Activated naive CD8-positive, alpha-beta T cell treated with anti-CD3 and anti-CD28 coated beads, Interleukin-2, amount 50 U/mL, for 24 hours (primary cell): ENCODE data around the gene SREBF1.

Source experiments
- ATAC-seq: fragments of 150-1000 bp; cut with Tn5 transposase; one replicate; pipeline ENCODE4 v1.10.0; 2021
- DNase-seq: peaks from one replicate; pipeline ENCODE4 v3.0.0; 2021
- H3K27ac Mint-ChIP-seq: one replicate; pipeline ENCODE4 v1.8.0; 2021; ENCODE audit warnings: mild to moderate bottlenecking, mixed read lengths
- H3K27me3 Mint-ChIP-seq: one replicate; pipeline ENCODE4 v1.8.0; 2021; ENCODE audit warnings: mixed read lengths
- H3K36me3 Mint-ChIP-seq: one replicate; pipeline ENCODE4 v1.8.0; 2021; ENCODE audit warnings: low read depth, mixed read lengths
- H3K4me1 Mint-ChIP-seq: one replicate; pipeline ENCODE4 v1.8.0; 2021; ENCODE audit warnings: mixed read lengths
- H3K4me3 Mint-ChIP-seq: one replicate; pipeline ENCODE4 v1.8.0; 2021; ENCODE audit warnings: mild to moderate bottlenecking, moderate library complexity, mixed read lengths
- H3K9me3 Mint-ChIP-seq: one replicate; pipeline ENCODE4 v1.8.0; 2021; ENCODE audit warnings: mixed read lengths

Gene SREBF1

DNA sequence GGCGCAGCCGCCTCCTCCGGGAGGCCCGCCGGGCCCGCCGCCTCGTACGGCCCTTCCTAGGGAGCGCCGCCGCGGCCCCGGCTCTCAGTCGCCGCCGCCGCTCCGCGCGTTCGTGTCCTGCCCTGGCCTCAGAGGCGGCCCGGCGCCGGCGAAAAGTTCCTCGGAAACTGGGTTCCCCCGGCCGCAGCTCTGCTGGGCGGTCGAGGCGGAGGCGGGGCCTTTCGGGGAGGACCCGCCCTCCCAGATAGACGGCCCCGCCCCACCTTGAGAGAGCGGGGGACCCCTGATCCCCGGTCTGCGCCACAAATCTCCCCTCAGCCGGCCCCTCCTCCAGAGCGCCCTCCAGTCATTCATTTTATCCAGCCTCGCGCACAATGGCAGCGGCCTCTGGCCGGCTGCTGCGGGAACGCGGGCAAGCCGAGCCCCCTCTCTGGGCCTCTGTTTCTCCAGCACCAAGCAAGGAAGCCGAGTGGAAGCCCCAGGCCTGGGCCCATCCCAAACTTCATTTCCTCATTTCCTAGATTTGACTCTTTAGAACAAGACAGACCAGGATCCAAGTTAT, at the start of gene SREBF1:
Gene SREBF1 (minus strand): TSS at position 169 of the 562 bp plus-strand sequence. CDS start 169 bp downstream, outside the sequence.
- DNase-seq, result peak; percentile 81
- peak; percentile 27 for ATAC-seq

DNA sequence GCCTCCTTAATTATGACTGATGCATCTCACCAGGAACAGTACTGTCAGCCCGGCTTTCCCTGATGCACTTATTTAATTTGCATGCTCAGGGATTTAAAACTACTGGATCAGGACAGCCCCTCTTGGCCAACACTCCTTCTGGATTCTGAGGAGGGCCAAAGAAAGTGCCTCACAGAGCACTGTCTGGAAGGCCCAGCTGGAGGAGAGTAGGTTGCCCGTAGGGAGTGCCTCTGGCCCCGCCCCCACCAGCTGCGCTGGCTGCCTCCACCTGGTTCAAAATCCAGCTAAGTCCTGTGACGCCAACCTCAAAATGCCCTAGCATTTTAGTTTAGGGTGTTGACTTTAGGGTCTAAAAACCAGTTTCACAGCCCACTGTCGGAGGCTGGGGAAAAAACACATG, 49.4 kb upstream of the SREBF1 start:
- Mint-ChIP-seq H3K4me3 (no peak overlapping the region), H3K4me1 (peaks cover 4% of the 10 kb centered on the region), H3K27me3 (no peaks in the 10 kb centered on the region), H3K9me3 (no peaks in the 10 kb centered on the region), H3K36me3 (no peaks in the 10 kb centered on the region), H3K27ac (no peak overlapping the region)
- ATAC-seq, result no peak
- DNase-seq, result no peak

More for the DNA sequence above, at the start of gene SREBF1:
- peak within 1 kb of the TSS; percentile 85 for H3K4me3 Mint-ChIP-seq
- peaks cover 72% of the 10 kb centered on the region for H3K4me1 Mint-ChIP-seq
- no peaks in the 10 kb centered on the region for H3K9me3 Mint-ChIP-seq
- no peaks in the 10 kb centered on the region for H3K27me3 Mint-ChIP-seq
- H3K27ac Mint-ChIP-seq, result peak within 1 kb of the TSS; percentile 85
- H3K36me3 Mint-ChIP-seq, result peaks cover 24% of the 10 kb centered on the region

DNA sequence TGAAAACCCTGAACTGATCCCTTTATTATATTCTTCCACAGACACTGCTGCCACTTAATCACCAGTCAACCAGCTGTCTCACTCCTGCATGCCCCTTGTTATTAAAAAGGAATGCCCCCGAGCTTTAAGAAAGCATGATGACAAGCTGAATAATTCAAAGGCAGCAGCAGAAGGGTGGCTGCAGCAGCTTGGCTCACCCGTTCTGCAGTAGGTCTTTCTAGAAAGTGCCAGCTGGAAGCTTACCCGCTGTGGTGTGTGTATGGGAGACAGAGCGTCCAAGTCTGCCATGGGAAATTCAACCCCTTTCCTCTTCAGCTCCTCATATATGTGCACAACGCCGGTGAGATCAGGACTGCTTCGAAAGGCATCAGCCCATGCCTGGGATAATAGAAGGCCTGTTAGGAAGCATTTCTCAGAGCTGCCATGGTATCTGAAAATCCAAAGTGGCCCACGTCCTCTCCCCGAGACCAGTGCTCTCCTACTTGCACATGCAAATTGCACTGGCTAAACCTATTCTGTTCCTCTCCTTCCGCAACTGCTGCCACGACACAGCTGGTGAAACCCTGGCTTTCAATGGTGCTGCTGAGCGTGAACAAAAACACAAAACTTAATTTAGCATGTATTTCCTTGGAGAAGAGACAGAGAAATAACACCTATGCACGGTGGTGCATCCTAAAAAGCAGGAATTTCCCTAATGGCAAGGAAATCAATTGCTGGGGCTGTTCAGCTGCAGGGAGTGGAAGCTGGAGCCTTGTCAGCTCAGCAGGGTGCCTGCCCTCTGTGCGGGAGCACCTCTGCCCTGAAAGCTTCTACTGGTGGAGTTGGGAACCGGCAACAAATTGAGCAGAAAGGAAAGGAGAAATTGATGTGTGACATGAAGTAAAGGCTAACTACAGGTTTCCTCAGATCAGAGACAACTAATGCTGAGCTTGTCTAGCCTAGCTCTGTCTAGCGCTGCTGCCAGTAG, 47.9 kb upstream of the SREBF1 start:
- DNase-seq (no peak), ATAC-seq (no peak)
- H3K27ac Mint-ChIP-seq, result no peak overlapping the region
- H3K36me3 Mint-ChIP-seq, result no peaks in the 10 kb centered on the region
- no peaks in the 10 kb centered on the region for H3K9me3 Mint-ChIP-seq
- H3K4me1 Mint-ChIP-seq, result peaks cover 2% of the 10 kb centered on the region
- no peak overlapping the region for H3K4me3 Mint-ChIP-seq
- H3K27me3 Mint-ChIP-seq, result no peaks in the 10 kb centered on the region

DNA sequence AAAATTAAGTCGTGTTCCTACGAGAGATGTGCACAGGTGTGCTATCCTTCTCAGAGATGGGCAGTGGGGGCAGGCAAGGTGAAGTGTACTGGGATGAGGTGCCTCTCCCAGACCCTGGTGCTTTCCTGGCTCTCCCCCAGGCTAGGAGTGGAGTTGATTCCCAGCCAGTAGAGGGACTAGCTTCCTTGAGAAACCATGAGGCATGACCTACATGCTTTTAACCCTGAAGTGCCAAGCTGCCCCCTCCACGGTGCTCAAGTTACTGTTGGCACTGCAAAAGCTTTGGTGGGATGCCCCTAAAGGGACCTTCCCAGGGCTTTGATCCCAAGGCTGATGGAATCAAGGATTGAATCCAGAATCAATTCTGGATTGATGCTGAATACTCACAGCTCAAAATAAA, 47.0 kb upstream of the SREBF1 start:
- DNase-seq (no peak), ATAC-seq (no peak)
- H3K4me3 Mint-ChIP-seq, result no peak overlapping the region
- no peaks in the 10 kb centered on the region for H3K27me3 Mint-ChIP-seq
- no peaks in the 10 kb centered on the region for H3K36me3 Mint-ChIP-seq
- no peak overlapping the region for H3K27ac Mint-ChIP-seq
- no peaks in the 10 kb centered on the region for H3K4me1 Mint-ChIP-seq
- no peaks in the 10 kb centered on the region for H3K9me3 Mint-ChIP-seq

DNA sequence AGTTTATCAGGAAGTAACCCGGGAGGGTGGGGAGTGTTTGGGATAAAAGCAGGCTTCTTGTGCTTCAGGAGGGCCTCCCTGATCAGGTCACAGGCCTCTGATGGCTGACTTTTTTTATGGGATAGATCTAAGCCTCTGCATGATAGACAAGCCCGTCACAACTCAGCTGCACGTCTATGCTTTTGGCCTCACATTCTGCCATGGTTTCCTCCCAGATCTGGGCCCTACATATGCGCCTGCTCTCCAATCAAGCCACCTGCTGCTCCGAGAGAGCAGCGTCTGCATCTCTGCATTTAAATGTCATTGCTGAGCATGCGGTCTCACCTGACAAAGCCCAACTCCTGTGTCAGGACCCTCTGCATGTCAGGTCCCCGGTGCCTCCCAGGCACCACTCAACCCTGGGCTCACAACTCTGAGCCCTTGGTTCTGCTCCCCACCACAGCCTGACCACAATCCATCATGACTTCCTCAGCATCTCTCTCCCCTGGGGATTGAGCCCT, 45.3 kb upstream of the SREBF1 start:
- H3K27ac Mint-ChIP-seq, result no peak overlapping the region
- no peaks in the 10 kb centered on the region for H3K9me3 Mint-ChIP-seq
- no peak for ATAC-seq
- H3K27me3 Mint-ChIP-seq, result no peaks in the 10 kb centered on the region
- H3K4me3 Mint-ChIP-seq, result no peak overlapping the region
- H3K4me1 Mint-ChIP-seq, result no peaks in the 10 kb centered on the region
- DNase-seq, result no peak
- no peaks in the 10 kb centered on the region for H3K36me3 Mint-ChIP-seq

DNA sequence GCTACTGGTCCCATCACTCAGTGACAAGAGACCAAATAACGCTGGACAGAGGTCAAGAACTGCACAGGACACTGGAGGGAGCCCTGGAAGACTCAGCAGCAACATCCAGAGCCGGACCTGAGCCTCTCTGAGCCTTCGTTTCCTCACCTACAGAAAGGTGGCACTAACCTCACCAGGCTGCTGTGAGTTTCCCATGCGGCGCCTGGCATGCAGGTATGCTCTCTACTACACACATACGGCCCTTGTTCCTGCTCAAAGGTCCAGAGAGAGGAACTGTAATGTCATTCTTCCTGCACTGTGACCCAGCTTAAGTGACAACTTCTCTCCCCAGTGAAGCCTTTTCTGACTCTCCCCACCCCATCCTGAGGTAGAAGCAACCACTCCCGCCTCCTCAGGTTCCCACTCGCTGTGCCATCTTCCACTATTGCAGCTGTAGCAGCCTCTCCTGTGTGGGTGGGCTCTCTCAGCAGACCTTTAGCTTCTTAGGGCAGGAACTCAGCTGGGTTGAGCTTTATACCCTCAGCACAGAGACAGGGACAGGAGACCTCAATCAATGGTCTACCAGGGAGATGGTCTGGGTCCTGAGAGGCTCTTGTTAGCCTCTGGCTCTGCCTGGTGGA, 43.9 kb upstream of the SREBF1 start:
- Mint-ChIP-seq H3K4me3 (no peak overlapping the region), H3K27ac (no peak overlapping the region), H3K27me3 (no peaks in the 10 kb centered on the region), H3K9me3 (no peaks in the 10 kb centered on the region), H3K4me1 (no peaks in the 10 kb centered on the region), H3K36me3 (no peaks in the 10 kb centered on the region)
- ATAC-seq, result no peak
- no peak for DNase-seq

DNA sequence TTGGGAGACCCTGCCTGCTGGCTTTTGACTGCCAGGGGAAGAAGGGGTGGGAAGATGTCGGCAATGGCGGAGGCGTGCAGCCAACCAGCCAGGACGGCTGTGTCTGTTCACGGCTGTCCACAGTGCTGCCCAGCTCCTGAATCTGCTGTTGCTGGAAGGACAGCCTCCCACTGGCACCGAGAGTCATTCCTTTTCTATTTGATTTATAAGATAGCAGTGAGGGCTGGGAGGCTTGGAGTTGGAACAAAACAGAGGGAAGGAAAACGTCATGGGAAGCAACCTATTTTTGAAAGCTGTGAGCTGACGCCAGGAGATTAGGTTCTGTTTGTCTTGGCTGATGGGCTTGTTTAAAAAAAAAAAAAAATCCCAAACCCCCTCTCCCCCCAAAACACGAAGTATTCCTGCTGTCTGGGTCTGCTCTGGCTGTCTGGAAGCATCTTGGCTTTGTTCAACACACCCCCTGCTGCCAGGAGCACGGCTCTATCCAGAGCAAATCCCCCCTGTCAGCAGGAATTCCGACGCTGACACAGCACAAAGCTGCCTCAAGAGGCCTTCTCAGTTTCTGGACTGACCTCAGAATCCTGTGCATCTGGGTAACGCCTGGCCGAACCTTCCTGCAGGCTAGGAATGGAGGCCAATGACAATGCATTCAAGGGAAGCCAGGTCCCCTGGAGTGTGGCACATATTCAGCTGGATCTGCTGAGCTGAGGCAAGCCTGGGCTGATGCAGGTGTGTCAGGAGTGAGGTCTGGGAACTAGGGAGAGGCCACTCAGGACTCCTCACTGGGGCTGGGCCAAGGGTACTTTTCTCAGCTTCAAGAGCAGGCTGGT, 41.0 kb upstream of the SREBF1 start:
- Mint-ChIP-seq H3K36me3 (no peaks in the 10 kb centered on the region), H3K4me1 (no peaks in the 10 kb centered on the region), H3K27ac (no peak overlapping the region), H3K9me3 (no peaks in the 10 kb centered on the region), H3K4me3 (no peak overlapping the region), H3K27me3 (no peaks in the 10 kb centered on the region)
- DNase-seq (no peak), ATAC-seq (no peak)

DNA sequence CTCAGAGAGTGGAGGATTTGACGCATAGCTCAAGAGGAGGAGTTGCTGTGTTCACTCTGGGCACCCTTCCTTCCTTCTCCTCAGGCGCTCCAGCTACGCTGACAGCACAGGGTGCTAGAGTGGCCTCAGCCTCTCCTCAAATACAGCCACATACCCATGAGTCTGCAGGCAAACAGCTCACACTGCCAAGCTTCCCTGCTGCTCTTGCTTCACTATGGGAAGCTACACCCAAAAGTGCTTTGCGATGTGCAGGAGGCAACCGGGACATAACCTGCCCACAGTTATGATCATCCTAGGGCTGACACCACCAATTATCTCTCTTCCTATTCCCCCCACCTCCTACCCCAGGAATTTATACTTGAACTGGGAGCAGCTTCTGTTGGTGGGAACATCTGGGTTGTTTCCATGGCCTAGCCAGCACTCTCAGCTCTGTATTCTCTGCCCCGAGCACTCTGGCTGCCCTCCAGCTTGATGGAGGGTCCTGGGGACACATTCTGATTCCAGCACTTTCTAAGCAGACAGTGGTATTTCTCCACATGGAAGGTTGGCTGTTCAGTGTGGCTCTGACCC, 40.3 kb upstream of the SREBF1 start:
- H3K36me3 Mint-ChIP-seq, result no peaks in the 10 kb centered on the region

DNA sequence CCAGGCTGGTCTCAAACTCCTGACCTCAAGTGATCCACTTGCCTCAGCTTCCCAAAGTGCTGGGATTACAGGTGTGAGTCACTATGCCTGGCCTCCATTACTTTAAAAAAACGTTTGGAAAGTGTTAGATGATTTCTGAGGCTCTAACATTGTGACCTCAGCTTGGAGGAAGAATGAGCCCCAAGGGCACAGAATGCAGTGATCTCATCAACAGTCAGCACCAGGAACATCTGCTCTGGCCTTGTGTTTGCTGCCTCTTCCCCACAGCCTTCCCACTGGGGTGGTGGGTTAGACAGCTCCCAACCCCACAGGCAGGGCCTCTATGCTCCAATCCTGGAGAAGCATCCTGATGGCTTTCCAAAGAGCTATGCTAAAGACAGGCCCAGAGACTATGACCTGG, 37.7 kb upstream of the SREBF1 start:
- ATAC-seq (no peak), DNase-seq (no peak)
- Mint-ChIP-seq H3K27me3 (no peaks in the 10 kb centered on the region), H3K36me3 (no peaks in the 10 kb centered on the region), H3K4me3 (no peak overlapping the region), H3K9me3 (no peaks in the 10 kb centered on the region), H3K4me1 (no peaks in the 10 kb centered on the region), H3K27ac (no peak overlapping the region)

More for the DNA sequence above, 40.3 kb upstream of the SREBF1 start:
- no peaks in the 10 kb centered on the region for H3K27me3 Mint-ChIP-seq
- H3K4me1 Mint-ChIP-seq, result no peaks in the 10 kb centered on the region
- no peak overlapping the region for H3K27ac Mint-ChIP-seq
- H3K9me3 Mint-ChIP-seq, result no peaks in the 10 kb centered on the region
- DNase-seq, result no peak
- H3K4me3 Mint-ChIP-seq, result no peak overlapping the region
- ATAC-seq, result no peak

DNA sequence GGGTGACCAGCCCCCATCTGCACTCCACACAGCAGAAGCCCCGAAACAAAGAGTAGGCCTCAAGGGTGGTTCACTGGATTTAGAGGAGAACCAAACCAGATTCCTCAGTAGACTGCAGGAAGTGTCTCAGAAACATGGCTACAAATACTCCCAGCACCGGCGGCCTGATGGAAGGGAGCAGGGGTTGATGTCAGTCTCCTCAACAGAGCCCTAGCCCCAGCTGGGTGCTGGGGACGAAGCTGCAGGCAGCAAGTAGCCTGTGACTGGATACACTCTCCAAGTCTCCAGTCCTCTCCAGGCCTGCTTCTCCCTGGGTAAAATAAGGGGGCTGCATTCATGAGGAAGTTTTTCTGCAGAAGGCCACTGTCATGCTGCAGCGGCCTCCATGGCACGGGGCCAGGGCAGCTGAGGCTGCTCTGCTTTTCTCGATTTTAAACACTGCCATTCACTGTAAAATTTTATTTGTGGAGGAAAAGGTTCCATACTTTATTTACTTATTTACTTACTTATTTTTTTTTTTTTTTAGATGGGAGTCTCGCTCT, 36.7 kb upstream of the SREBF1 start:
- no peak for DNase-seq
- Mint-ChIP-seq H3K27ac (no peak overlapping the region), H3K4me1 (no peaks in the 10 kb centered on the region), H3K4me3 (no peak overlapping the region), H3K36me3 (no peaks in the 10 kb centered on the region), H3K27me3 (no peaks in the 10 kb centered on the region), H3K9me3 (no peaks in the 10 kb centered on the region)
- ATAC-seq, result no peak

DNA sequence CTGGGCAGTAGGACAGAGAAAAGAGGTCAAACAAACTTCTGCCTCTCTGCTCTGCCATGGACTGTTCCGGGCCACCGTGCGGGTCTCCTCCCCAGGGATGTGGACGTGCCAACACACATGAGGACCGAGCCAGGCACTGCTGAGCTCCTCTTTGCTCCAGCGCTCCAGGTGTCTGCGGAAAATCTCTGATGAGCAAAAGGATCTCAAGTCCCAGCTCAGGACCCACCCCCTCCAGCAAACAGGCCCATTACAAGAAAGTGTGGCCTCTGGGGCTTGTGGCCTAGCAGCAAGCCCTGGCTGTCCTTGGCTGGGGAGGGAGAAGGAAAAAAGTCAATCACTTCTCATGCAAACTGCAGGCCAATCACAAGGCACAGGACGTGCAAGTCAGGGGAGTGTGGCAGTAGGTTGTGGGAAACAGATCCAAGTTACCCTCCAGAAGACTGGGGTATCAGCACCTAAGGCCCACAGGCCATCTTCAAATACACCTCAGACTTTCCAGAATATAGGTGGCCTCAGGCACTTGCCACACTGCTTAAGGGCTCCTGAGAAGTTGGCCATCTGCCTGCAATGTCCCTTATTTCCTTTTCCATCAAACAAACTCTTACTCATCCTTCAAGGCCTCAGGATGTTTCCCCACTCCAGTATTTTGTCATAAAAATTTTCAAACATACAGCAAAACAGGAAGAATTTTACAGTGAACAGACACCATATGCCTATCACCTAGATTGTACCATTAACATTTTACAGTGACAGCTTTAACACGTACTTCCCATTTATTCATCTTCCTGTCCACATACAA, 36.0 kb upstream of the SREBF1 start:
- Mint-ChIP-seq H3K27ac (no peak overlapping the region), H3K27me3 (no peaks in the 10 kb centered on the region), H3K4me3 (no peak overlapping the region), H3K4me1 (no peaks in the 10 kb centered on the region), H3K36me3 (no peaks in the 10 kb centered on the region), H3K9me3 (no peaks in the 10 kb centered on the region)
- ATAC-seq, result no peak
- DNase-seq, result no peak

DNA sequence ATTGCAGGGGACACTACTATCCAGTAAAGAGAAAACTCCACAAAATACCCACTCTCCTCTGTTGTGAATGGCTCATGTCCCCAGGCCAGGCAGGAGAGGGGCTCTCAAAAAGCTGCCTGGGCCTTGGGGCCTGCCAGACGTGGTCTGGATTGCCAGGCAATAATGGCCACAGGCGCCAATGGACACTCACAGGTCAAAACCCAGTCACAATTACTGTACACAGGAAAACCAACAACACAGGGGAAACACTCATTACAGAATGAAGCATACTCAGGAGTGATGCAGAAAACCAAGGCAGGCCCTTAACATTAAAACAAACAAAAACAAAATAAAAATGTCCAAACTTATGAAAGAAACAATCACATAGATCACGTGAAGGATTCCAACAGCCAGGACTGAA, 35.1 kb upstream of the SREBF1 start:
- H3K36me3 Mint-ChIP-seq, result no peaks in the 10 kb centered on the region
- no peak for ATAC-seq

DNA sequence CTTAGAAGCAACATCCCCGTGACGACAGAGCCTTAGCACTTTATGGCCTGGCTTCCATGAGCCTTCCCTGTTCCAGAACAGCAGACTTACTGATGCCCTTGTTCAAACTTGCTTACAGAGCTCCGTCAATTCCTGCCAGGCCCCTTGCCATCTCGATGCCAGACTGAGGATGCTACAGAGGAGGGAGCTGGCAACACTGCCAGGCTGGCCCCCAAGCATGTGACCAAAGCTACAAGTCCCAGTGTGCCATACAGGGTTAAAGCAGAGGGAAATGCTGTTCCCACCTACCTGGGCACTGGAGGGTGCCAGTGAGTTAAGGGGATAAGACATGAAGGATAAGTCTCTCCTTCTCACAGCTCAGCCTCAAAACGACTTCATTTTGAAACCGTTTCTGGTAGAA, 33.5 kb upstream of the SREBF1 start:
- ATAC-seq (no peak), DNase-seq (no peak)
- Mint-ChIP-seq H3K27ac (no peak overlapping the region), H3K27me3 (no peaks in the 10 kb centered on the region), H3K9me3 (no peaks in the 10 kb centered on the region), H3K4me3 (no peak overlapping the region), H3K4me1 (no peaks in the 10 kb centered on the region), H3K36me3 (no peaks in the 10 kb centered on the region)

More for the DNA sequence above, 35.1 kb upstream of the SREBF1 start:
- no peaks in the 10 kb centered on the region for H3K9me3 Mint-ChIP-seq
- no peak overlapping the region for H3K27ac Mint-ChIP-seq
- H3K4me3 Mint-ChIP-seq, result no peak overlapping the region
- no peaks in the 10 kb centered on the region for H3K27me3 Mint-ChIP-seq
- H3K4me1 Mint-ChIP-seq, result no peaks in the 10 kb centered on the region
- no peak for DNase-seq
